HG02571 (cell line): Measurements from ENCODE around the gene ZNF287.
"Not testable (repeated sequence)": the region's sequence is repeated elsewhere in the genome, so short reads cannot be mapped to it uniquely, and the experiment has no call there.

Experiments used
- ATAC-seq: cut with Tn5 transposase; IDR thresholded peaks from one replicate; pipeline ENCODE4 v1.9.1; 2021; ENCODE audit warnings: mild to moderate bottlenecking, moderate library complexity; ENCODE audit not compliant: unreplicated experiment

Gene ZNF287

GRCh38 chr17:16568541-16569357 is at the start of gene ZNF287:
Gene ZNF287, minus strand, starts transcription at chr17:16569204. Its CDS starts 1,473 bp downstream, at chr17:16567731.
- peak; percentile 93 for ATAC-seq

DNA sequence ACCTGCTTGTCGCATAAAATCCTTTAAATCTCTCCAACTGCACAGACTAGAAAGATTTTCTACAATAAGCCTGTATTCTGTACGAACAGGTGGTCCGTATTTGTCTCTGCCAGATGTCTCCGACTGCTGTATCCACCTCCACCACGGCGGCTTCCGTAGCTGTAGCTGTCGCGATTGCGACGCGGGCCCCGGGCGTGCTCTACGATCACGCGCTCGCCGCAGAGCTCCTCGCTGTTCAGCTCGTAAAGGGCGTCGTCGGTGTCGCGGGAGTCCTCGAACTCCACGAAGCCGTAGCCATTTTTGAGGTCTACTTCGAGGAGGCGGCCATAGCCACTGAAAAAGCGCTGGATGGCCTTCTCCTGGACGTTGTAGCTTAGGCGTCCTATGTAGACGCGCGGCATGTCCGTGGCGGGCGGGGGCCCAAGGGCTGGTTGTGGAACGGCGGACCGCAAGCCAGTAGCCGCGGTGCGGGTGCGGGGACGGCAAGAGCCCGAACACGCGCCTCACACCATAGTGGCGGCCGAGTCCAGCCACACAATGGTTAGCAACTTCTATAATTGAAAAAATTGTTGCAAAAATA is 48.6 kb upstream of the ZNF287 start:
- no peak for ATAC-seq

DNA sequence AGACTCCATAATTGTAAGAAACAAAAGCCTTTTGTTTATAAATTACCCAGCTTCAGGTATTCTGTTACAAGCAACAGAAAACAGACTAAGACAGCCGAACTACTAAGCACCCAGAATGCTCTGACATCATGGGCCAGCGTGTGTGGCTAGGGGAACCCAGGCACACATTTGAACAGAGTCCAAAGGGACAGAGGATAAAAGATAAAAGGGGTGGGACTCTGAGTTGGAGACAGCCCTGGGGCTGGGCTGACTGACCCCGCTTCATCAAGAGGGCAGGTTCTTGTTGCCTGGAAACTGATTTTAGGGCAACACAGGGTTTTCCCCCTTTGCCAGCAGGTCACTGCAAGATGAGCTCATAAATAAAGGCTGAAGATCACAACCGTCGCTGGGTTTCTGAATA is 30.5 kb upstream of the ZNF287 start:
- ATAC-seq: no peak

- ATAC-seq: no peak
Observed at GRCh38 chr17:16593356-16594102, 24.5 kb upstream of the ZNF287 start.

DNA sequence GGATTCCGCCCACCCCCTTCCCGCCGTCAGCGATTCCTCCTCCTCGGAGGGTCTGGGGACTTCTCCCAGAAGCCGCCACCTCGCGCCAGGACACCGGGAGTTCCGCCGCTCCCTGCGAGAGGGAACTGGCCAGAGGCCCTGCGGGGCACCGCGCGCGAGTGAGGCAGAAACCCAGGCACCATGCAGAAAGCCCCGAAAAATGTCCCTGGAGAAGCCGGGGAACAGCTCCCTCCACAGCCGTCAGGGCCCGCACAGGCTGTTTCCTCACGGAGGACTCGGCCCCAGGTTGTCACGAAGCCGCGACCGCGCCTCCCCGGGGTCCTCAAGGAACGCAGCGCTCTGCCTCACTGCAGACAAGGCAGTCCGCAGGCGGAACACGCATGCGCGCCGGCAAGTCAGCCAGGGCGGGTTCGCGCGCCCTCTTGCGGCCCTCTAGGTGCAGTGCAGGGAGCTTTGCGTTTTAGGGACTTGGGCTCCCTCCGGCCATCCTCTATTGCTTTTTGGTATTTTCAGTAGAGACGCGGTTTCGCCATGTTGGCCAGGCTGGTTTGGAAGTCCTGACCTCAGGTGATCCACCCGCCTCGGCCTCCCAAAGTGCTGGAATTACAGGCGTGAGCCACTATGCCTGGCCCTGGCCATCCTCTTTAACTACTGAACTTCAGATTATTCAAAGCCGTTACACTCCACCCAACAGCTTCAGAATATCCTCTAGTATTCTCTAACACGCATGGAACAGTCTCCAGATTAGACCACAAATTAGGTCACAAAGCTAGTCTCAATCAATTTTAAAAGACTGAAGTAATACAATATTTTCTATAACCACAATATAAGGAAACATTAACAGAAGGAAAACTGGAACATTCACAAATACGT is 20.3 kb upstream of the ZNF287 start:
- no peak for ATAC-seq

GRCh38 chr17:16585796-16586195 is 16.8 kb upstream of the ZNF287 start:
- no peak for ATAC-seq

DNA sequence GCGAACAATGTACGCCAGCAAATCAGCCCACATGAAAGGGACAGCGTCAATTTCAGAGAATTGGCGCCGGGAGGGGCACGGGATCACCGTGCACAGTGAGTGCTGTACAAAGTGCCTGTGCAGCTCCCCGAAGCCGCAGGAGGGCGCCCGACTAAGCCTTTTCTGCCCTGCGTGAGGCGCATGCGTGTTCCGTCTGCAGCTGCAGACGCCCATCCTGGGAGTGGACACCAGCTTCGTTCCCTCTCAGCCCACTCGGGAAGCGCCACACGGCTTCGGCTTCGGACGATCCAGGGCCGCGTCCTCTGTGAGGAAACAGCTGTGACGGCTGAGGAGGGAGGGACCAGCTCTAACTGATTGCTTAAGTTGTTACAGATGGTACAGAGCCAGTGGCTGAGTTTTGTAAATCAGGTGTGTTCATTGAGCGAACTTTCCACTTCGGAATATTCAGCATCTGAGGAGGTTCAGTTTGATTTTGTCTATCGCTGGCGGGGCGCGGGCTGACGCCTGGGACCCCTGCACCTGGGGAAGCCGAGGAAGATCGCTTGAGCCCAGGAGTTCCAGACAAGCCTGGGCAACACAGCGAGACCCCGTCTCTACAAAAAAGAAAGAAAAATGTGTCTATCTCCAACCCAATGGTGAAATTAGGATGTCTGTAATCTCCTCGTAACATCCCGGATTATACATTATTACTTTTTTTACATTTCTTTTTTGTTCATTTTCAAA is 15.4 kb upstream of the ZNF287 start:
- ATAC-seq: no peak

DNA sequence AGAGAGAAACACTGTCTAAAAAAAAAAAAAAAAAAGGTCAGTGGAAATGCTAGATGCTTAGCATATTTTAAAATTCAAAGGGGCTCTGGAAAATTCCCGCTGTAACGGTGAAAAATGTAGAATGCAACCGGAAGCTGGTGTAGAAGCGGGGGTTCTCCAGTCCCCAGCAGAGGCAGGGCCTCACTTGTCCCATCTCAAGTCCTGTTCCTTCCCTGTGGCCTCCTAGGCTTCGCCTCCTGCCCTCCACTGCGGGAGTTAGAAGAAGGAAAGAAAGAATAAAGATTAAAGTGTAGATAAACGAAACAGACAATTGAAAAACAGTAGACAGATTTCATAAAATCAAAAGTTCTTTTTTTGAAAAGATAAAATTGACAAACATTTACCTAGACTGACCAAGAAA is 14.8 kb upstream of the ZNF287 start:
- no peak for ATAC-seq

GRCh38 chr17:16573466-16573865 is 4.5 kb upstream of the ZNF287 start:
- ATAC-seq: no peak

- ATAC-seq: no peak
Observed at GRCh38 chr17:16569358-16569712, 331 bp upstream of the ZNF287 start.

DNA sequence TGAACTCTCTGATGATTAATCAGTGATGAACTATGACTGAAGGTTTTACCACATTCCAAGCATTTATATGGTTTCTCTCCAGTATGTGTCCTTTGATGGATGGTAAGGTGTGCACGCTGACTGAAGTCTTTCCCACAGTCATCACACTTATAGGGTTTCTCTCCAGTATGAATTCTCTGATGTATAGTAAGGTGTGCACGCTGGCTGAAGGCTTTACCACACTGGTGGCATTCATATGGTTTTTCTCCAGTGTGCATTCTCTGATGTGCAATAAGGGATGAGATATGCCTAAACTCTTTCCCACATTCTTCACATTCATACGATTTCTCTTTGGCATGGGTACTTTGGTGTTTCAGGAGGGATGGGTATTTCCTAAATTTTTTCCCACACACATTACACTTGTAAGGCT is 16.4 kb downstream of the ZNF287 start:
- no peak for ATAC-seq

DNA sequence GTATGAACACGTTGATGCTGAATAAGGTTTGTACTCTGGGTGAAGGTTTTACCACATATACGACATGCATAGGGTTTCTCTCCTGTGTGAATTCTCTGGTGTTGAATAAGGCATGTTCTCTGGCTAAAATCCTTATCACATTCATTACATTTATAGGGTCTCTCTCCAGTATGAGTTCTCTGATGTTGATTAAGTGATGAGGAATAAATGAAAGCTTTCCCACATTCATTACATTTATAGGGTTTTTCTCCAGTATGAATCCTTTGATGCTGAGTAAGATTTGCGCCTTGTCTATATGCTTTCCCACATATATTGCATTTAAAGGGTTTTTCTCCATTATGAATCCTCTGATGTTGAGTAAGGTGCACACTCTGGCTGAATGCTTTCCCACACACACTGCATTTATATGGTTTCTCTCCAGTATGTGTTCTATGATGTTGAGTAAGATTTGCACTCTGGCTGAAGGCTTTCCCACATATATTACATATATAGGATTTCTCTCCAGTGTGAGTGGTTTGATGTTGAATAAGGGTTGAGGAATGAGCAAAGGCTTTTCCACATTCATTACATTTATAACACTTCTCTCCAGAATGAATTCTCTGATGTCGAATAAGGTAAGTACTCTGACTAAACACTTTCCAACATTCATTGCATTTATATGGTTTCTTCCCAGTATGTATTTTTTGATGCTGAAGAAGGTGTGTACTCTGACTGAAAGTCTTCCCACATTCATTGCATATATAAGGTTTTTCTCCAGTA is 16.9 kb downstream of the ZNF287 start:
- ATAC-seq: no peak

DNA sequence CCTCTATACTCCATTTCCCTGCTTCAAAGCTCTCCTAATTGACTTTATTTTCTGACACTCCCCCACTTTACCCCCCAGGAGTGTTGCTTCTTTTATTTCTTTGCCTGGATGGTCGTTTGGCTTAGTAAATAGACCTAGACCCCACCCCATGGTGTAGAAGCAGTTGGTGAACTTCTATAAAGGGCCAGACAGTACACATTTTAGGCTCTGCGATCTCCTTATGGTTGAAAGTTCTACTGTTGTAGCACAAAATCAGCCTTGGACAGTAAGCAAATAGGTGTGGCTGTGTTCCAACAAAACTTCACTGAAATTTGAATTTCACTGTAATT is 31.9 kb downstream of the ZNF287 start:
- no peak for ATAC-seq

DNA sequence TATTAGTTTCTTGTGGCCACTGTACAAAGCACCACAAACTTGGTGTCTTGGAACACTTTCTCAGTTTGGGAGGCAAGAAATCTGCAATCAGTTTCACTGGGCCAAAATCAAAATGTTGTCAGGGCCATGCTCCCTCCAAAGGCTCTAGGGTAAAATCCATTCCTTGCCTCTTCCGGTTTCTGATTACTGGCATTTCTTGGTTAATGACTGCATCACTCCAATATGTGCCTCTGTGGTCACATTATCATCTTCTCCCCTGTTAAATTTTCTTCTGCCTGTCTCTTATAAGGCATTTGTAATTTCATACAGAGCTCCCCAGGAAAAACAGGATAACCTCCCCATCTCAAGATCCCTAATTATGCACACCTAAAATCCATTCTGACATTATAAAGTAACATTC is 34.8 kb downstream of the ZNF287 start:
- no peak for ATAC-seq

DNA sequence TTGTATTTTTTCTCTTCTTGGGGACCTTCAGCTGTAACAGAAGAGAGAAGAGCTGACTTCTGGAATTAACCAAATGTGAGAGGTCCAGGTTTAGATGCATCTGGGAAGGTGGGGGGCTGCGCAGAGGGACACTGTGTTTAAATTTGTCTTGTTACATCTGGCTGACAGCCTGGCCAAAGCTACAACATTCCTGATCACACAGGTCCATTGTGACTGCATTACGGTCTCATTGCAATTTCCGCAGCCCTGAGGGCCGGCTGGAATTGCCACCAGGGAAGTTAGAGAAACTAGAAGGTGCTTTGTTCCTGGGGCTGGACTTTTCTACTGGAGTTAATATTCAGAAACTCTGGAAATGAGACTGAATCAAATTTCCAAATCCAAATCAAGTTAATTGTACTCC is 39.1 kb downstream of the ZNF287 start:
- no peak for ATAC-seq

DNA sequence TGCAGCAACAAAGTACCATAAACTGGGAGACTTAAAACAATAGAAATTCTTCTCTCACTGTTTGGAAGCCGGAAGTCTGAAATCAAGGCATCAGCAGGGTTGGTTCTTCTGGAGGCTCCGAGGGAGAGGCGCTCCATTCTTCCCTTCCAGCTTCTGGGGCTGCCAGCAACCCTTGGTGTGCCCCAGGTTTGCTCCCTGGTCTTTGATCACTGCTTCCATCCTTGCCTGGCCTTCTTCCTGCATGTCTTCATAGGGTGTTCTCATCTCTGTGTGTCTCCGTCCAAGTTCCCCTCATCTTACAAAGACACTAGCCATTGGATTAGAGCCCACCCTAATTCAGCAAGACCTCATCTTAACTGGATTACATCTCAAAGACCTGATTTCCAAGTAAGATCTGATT is 41.7 kb downstream of the ZNF287 start:
- ATAC-seq: no peak

DNA sequence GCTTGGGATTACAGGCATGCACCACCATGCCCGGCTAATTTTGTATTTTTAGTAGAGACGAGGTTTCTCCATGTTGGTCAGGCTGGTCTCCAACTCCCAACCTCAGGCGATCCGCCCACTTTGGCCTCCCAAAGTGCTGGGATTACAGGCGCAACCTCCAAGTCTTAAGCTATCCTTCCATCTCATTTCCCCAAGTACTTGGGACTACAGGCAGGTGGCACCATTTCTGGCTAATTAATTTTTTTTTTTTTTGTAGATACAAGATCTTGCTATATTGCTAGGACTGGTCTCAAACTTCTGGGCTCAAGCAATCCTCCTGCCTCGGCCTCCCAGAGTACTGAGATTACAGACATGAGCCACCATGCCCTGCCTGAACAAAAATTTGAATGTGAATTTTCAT is 43.4 kb downstream of the ZNF287 start:
- ATAC-seq: not testable (repeated sequence)

DNA sequence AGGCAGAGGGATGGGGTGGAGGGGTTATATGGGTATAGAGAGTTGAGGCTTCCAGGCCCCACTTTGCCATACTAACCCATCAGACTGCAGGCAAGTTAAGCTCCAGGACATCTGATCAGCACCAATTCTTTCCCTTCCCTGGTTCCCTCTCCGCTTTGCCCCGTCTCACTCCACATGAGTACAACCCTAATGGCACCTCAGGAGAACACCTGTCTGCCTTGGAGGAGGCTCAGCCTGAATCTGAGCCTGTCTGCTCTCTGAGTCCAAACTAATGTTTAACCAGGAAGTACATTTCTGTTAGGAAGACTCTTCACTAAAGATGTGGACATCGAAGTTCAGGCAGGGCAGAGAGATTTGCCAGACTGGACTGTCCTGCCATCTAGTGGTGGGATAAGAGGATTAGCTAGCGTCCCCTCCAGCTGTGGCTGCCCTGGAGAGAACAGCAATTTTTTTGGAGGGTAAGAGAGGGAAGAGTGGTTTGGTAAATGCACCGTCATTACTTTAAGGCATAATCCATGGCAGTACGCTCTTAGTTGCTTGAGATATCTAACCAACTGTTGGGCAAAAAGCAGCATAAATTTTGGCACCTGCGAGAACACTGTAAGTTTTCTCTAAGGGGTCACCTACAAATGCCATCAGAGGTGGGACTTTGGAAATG is 47.8 kb downstream of the ZNF287 start:
- ATAC-seq: no peak

DNA sequence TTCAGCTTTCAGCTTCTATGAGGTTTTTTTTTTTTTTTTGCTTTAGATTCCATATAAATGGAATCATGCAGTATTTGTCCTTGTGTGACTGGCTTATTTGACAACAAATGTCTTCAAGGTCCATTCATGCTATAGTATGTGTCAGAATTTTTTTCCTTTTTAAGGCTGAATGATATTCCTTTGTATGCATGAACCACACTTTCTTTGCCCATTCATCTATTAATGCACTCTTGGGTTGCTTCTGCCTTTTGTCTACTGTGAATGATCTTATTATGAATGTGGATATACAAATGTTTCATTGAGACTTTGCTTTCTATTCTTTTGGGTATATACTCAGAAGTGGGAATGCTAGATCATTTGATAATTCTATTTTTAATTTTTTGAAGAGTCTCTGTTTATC is 50.0 kb downstream of the ZNF287 start:
- no peak for ATAC-seq
